Kidney glomerular epithelial cell (primary cell): Measurements from ENCODE around the gene DCAF15.
A peak's percentile ranks its signal among the peaks of the same experiment; 100 is the strongest.
"Not testable (repeated sequence)": the region's sequence is repeated elsewhere in the genome, so short reads cannot be mapped to it uniquely, and the experiment has no call there.

Source experiments
- DNase-seq: peaks from one replicate; lab custom pipeline; 2025; lab: John Stamatoyannopoulos, UW

The DCAF15 gene

DNA sequence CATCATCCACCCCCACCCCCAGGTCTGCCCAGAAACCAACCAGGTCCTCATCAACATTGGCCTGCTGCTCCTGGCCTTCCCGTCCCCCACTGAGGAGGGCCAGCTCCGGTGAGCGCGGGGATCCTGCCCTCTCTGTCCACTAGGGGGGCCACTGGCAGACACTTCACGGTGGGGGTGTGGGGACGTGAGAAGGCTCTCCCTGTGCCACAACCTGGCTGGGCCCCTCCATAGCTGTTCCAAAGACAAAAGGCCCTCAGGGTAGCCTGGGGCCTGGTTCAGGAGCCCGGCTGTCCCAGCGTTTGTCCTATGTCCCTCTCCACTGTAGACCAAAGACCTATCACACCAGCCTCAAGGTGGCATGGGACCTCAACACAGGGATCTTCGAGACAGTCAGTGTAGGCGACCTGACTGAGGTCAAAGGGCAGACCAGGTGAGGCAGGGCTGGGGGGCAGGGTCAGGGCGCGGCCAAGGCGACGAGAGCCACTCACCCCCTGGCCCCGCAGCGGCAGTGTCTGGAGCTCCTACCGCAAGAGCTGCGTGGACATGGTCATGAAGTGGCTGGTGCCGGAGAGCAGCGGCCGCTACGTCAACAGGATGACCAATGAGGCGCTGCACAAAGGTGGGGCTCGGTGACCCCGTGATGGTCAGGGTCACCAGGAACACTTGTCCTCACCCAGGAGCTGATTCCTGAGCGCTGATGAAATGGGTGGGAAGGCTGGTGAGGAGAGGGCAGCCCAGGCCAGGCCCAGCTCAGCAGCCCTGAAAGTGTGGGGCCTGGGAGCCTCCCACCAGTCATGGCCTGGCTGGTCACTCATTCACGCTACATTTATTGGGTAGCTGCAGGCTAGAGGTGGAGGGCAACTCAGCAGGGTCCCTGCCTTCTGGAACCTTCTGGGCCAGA lies 7.9 kb downstream of the DCAF15 start:
- DNase-seq, result no peak

DNA sequence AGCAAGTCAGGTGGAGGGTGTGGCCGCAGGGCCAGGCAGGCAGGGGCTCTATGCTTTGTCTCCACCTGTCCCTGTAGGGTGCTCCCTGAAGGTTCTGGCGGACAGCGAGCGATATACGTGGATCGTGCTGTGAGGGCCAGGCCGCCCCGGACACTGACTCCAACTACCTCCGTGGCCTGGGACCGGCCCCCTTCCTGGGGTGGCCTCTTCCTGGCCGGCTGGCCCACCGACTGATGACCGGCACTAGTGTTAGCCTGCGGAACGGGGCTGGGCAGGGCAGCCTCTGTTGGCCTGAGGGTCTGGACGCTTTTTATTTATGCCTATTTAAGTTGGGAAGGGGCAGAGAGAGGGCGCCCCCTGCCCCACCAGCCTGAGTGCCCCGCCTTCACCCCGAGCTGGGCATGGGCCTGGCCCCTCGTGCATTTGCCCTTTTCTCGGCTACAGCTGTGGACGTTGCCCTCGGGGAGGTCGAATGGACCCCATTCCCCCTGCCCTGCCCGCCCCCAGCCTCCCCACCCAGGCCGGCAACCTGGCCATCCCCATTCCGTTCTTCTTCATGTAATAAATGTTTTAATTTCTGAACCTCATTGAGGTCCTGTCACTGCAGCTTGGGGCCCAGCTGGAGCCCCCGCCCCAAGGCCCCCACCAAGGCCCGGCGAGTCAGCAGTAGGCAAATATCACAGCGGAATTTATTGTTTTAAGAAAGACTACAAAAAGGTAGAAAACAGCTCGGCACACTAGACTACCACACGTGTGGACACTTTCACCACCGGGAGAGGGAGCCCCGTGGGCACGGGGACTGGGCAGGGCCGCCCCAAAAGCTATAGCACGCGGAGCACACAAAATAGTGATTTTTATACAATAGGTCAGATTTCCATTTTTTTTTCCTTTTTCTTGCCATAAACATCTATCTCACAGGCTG lies 8.8 kb downstream of the DCAF15 start:
- DNase-seq, result no peak

DNA sequence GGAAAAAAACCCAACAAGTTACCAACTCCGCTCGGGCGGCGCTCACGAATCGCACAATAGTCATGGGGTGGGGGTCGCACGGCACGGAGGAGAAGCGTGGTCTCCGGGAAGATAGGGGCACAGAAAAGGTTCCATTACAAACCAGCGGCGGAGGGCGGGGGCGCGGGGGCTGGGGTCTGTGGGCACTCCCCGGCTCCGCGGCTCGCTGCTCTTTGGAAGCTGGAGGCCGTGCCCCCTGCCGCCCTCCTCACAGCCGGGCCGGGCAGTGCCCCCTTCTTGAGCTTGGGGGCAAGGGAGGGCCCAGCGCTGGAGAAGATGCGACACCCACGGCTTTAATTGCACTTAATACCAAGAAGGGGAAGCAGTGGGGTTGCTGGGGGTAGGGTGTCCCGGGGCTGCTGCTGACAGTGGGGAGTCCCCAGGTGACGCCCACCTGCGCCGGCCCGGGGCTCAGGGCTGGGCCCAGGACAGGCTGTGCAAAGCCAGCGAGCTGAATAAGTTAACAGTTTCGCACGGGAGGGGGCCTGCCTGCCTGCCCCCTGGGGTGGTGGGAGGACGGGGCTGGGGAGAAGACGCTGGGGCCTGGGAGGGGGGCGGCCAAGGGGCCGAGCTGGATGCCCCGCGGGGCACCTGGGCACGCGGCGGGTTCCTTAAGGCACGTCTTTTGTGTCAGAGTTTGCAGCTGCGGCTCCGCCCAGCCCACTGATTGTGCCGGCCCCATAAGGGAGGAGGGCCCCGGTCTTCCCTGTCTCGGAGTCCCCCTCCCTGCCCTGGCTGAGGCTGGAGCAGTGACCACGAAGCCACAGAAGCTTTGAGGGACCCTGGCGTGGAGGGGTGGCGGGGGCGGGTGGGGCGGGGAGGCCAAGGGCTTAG lies 9.8 kb downstream of the DCAF15 start:
- no peak for DNase-seq

DNA sequence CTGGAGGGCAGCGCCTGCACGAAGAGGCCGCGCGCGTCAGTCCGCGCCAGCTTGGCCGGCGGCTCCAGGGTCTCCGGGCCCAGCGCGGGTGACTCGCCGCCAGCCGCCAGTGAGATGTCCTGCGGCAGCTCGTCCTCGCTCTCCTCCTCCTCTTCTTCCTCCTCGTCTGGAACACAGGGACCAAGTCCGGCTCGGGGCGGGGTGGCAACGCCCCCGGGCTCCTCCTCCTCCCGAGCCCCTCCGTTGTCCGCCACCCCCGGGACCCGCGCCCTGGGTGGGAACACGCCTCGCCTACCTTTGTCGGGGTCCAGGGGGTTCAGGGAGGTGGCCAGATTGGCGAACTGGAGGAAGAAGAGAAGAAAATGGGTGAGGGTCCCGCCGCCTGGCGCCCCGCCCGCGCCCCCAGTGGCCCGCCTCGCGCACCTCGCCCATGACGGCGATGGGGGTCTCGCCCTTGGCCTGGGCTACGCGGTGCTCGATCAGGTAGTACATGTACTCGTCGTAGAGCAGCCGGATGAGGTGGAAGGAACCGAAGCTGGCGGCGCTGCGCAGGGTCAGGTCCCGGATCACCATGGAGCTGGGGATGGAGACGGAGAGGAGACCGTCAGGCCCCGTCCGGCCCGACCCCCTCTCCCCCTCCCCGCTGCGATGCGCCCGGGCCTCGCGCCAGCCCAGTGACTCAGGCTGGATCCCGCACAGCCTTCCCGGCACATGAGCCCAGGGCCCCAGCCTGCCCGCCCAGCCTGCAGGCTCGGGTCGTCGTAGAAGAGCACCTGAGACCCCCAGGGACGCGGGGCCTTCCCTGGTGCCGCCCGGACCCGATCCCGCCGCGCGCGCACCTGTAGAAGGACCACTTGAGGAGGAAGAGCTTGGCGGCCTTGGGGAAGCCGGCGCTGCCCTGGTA lies 10.6 kb downstream of the DCAF15 start:
- no peak for DNase-seq

DNA sequence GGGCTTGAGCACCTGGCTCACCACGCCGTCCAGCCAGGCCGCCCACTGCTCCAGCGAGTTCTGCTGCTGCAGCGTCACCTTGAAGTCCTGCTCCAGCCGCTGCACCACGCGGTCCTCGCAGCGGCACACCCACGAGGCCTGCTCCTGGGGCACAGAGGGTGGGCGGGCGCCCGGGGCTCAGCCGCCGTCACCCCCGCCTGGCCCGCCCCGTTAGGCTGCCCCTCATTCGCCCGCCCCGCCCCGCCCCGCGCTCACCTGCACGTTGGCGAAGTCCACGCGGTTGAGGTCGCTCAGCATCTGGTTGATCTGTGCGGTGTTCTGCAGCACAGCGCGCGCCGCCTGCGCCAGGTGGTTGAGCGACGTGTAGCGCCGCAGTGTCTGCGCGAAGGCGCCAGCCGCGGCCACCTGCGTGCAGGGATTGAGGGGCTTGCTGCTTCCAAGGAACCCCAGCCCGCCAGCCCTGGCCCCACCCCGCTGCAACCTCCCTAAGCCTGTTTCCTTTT lies 11.3 kb downstream of the DCAF15 start:
- no peak for DNase-seq

DNA sequence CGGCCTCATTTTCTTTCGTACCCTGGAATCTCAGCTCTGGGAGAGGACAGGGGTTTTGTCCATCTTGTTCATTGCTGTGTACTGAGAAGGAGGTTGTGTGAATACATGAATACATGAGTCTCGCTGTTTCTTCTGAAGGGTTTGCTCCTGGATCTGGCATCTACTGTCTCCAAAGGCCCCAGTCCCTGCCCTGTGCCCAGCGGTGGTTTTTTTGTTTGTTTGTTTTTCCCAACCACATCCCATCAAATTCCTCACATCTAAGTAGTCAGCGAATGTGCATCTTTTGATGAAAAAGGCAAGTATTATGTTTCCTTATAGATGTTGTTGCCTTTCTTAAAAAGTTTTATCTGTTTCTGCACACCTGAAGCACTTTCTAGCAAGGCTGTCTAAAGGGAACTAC lies 12.5 kb downstream of the DCAF15 start:
- no peak for DNase-seq

DNA sequence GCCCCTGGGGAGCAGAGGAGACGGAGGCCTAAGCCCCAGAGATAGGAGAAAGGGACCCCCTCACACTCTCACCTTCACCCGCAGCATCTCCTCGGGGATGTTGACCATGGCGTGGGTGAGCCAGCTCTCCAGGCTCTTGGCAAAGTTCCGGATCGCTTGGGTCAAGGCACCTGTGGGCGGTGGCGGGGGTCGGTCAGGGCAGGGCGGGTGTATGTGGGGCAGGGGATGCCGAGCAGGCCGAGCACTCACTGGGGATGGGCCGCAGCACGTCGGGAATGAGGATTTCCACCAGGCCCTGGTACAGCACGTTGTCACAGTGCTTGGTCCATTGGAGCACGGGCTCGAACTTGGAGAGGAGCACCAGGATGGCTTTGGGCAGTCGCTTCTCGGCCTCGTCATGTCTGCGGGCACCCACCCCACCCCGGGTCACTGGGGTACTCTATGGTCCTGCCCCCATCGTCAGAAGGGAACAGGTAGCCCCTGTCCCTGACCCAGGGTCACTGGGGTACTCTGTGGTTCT lies 13.1 kb downstream of the DCAF15 start:
- DNase-seq, result no peak

DNA sequence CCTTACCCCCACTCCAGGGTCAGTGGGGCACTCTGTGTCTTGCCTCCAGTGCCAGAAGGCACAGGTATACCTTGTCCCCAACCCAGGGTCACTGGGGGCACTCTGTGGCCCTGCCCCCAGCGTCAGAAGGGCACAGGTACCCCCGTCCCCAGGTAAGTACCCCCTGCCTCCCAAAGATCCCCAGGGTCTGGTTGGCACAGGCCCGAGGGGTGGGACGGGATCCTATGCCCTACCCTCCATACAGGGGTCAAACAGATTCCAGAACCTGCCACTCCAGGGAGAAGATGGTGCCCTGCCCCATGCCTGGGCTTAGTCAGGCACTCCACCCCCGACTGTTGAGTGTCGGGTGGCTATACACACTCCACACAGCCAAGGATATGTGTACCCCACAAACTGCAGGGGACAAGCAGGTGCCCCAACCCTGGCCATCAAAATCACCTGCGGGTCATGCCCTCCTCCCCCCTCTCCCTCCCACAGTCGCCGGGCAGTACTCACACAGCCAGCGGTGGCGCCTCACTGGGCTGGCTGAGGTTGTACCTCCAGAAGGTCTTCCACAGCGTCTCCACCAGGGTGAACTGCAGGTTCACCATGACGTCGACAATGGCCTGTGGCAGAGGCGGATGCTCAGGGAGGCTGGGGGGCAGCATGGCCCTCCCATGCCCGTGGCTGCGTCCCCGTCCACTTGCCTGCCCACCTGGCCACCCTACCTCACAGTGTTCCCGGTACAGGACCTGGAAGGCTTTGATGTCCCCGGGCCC lies 13.8 kb downstream of the DCAF15 start:
- DNase-seq, result no peak

DNA sequence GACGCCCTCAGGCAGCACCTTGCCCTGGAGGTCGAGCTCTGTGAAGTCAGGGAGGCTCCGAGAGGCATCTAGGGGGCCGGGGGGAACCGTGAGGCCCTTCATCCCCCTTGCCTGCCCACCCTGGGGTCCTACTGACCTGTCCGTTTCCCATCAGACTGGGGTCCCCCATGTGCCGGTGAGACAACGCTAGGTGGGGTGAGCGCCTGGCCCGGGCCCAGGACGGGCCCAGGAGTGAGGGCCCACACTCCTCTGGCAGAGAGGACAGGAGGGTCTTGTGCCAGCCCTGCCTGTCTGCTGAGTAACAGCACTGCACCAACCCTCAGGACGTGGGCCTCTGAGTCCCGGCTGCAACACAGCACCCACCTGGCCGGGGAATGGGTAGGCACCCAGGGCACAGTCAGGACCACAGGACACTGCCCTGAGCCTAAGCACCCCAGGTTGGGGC lies 14.4 kb downstream of the DCAF15 start:
- no peak for DNase-seq

DNA sequence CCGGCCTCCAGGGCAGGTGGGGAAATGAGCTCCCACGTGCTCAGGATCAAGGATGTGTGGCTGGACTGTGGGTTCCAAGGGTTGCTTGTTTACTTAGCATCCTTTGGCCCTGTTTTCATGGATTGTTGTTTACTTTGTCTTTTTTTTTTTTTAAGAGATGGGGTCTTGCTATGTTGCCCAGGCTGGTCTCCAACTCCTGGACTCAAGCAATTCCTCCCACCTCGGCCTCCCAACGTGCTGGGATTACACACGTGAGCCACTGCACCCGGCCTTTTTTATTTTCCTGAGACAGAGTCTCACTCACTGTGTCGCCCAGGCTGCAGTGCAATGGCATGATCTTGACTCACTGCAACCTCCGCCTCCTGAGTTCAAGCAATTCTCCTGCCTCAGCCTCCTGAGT lies 14.9 kb downstream of the DCAF15 start:
- DNase-seq, result not testable (repeated sequence)

DNA sequence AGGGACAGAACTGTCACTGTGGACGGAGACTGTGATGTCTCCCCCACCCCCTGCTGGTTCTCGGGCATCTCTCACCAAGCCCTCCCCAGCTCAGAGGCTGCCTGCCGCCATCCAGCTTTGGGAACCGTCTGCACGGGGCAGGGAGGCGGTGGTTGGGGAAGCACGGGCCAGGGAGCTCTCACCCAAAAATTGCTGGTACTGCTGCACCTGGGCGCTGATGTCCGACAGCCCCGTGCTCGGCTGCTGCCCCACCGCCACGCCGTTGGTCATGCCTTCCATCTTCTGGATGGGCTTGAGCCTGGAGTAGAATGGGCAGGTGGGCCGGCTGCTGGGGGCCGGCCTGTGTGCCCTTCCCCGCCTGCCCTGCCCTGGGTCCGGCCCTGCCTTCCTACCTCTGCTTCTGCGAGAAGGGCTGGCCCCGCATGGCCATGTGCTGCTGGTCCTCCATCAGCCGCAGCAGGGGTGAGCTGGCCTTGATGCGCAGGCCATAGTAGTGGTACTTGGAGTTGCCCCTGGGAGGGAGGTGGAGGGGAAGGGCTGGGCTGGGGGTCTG lies 16.1 kb downstream of the DCAF15 start:
- DNase-seq, result no peak

DNA sequence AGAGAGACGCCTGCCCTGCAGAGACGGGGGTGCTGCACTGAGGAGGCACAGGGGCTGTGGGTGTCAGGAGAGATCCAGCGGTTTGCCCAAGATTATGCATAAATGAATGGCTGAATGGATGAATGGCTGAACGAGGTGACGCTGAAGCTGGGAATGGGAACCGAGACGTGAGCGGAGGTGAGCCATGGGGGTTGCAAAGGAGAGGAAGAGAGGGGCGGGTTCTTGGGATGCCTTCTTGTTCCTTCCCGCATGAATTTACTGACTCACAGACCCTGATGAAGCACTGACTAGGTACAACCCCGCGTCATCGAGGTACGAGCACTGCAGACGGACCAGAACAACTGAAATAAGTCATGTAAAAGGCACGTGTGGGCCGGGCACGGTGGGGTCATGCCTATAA lies 16.7 kb downstream of the DCAF15 start:
- DNase-seq, result no peak

DNA sequence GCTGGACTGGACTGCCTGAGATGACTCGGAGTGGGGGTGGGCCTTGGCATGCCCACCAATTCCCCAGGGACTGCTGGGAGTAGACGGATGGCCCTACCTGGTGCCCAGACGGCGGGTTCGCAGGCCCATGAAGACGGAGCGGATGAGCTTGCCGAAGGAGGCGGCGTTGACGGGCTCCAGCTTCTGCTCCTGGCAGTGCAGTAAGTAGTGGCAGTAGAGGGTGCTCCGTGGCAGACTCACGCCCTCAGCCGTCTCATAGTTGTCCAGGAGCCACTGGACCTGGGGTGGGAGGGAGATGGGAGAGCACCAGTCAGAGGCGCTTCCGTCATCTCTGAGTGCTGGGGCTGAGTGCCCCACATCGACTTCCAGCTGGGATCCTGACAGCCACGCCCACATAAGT lies 17.6 kb downstream of the DCAF15 start:
- no peak for DNase-seq

DNA sequence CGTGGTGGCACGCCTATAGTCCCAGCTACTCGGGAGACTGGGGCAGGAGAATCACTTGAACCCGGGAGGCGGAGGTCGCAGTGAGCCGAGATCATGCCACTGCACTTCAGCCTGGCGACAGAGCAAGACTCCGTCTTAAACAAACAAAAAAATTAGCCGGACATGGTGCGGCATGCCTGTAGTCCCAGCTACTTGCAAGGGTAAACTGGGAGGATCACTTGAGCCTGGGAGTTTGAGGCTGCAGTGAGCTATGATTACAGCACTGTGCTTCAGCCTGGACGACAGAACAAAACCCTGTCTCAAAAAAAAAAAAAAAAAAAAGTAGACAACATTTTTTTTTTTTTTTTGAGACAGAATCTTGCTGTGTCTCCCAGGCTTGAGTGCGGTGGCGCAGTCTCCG lies 19.6 kb downstream of the DCAF15 start:
- not testable (repeated sequence) for DNase-seq

DNA sequence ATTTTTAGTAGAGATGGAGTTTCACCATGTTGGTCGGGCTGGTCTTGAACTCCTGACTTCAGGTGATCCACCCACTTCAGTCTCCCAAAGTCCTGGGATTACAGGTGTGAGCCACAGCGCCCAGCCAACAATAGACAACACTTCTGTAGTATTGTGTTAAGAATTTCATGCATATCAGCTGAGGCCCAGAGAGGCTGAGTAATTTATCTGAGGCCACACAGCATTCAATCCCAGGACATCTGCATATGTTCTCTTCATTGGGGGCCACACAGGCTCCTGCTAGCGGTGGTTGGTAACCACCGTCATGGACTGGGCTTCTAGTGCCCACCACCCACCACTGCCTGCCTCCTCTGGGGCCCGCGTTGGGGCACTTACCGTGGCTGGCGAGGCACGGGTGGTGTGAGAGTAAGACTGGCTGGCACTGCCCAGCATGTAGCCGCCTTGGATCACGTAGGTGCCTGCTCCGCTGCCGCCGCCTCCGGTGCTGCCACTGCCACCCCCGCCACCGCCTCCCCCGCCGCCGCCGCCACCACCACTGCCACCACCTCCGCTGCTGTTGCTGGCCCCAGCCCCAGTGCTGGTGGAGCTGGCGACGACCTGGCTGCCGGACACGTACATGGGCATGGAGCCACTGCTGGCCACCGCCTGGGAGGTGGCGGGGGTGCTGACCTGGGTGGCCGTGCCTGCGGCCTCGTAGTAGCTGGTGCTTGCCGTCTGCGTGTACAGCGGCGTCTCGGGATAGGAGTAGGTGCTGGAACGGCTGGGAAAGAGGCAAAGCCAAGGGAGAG lies 20.3 kb downstream of the DCAF15 start:
- DNase-seq, result no peak

DNA sequence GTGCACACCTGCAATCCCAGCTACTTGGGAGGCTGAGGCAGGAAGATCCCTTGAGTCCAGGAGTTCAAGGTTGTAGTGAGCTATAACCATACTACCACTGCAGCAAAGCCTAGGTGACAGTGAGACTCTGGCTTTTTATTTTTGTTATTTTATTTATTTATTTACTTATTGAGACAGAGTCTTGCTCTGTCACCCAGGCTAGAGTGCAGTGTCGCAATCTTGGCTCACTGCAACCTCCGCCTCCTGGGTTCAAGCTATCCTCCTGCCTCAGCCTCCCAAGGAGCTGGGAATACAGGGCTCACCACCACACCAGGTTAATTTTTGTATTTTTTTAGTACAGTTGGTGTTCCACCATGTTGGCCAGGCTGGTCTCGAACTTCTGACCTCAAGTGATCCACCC lies 21.2 kb downstream of the DCAF15 start:
- DNase-seq, result not testable (repeated sequence)

DNA sequence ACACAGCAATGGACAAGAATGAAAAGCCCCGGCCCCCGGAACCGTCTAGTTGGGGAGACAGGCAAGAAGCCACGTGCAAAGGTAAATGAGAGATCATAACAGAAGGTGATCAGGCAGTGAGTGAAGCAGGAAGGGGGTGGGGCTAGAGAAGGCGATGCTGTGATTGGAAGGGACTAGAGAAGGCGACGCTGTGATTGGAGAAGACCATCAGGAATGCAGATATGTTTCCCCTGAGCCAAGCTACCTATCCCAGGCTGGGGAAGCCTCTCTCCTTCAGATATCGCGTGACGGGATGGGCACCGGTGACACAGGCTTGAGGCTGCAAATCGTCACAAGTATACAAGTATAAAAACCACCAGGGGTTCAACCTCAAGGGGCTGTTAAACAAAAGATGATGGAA lies 21.8 kb downstream of the DCAF15 start:
- peak; percentile 71 for DNase-seq

DNA sequence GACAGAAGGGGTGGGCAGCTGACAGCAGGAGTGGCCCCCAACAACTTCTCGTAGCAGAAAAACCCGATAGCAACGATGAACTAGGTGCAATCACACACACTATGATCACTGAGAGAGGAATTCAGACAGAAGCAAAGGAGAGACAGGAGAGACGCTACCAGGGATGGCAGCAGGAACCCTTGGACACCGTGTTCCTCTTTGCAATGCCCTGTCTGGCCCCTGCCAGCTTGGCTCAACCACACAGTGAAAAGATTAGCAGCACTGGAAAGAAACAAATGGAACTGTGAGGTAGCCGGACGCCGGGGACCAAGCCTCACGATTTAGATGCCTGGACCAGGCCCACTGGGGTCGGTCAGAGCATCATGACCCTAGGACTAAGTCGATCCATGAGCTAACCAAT lies 23.6 kb downstream of the DCAF15 start:
- no peak for DNase-seq

DNA sequence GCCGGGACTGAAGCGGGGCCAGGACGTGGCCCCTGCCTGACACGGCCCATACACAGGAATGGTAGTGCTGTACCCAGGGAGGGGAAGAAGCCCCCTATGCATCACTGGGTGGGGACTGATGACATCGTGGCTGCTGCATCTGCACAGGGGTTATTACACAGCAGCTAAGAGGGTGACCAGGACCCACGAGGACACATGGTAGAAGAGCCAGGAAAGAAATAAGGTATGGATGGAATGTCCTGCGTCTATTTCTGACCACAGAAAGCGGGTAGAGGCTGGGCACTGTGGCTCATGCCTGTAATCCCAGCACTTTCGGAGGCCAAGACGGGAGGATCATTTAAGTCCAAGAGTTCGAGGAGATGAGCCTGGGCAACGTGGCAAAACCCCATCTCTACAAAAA lies 24.1 kb downstream of the DCAF15 start:
- no peak for DNase-seq
